GM18505 (cell line): Measurements from ENCODE around the gene IL23R.
A peak's percentile ranks its signal among the peaks of the same experiment; 100 is the strongest.

Experiments
- ATAC-seq: cut with Tn5 transposase; IDR thresholded peaks from one replicate; pipeline ENCODE4 v1.9.1; 2021; ENCODE audit not compliant: unreplicated experiment
- POLR2A ChIP-seq: IDR thresholded peaks from 4 replicates; pipeline ENCODE4 v1.6.1; 2011; ENCODE audit warnings: borderline replicate concordance; ENCODE audit not compliant: insufficient read depth, insufficient read length; ENCODE audit errors: extremely low read depth

The IL23R gene

GRCh38 chr1:67214420-67215174, 48.3 kb downstream of the IL23R start:
- peak; percentile 61 for ATAC-seq
- no peak for TF ChIP-seq POLR2A

DNA sequence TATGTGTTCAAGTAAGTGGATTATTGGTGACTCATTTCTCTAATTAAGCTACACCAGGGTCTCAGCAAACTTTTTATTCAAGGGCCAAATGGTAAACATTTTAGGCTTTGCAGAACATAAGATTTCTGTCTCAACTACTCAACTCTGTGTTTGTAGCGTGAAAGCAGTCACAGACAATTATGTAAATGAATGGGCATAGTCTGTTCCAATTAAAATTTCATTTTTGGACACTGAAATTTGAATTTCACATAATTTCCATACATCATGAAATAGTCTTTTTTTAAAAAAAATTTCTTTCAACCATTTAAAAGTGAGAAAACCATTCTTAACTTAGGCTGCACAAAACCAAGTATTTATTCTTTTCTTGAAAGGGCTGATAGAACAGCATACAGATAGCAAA, 50.1 kb downstream of the IL23R start:
- ATAC-seq = no peak
- no peak for TF ChIP-seq POLR2A

DNA sequence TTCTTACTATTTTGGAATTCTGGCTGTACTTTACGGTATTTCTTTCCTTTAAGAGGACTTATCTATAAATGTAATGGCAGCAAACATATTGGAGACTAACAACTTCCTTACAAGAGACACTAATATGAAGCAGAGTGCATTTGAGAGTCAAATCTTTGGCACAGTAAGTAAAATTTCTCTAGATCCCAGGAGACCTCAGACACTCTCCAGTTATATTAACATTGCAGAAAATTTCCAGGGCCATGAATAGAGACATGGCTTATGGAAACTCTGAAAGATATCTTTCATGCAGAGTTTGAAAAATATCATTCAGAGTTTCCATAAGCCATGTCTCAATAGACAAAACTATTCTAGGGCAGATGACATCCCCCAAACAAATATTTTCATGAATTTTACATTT, 51.2 kb downstream of the IL23R start:
- ATAC-seq = no peak
- TF ChIP-seq POLR2A = no peak

DNA sequence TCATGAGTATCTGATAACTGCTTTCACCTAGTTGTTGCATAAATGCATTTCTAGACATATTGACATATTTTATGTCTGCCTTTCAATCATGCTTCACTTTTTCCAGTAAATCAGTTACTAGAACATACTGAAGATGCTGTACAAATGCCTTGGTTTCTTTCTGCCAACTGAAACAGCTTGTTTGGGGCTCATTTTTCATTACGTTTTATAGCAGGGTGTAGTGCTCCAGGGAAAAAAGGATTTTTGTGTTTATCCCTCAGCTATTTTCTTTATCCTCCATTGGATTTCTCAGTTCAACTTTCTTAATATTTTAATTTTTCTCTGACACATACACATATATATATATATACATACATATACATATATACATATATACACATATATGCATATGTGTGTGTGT, 51.7 kb downstream of the IL23R start:
- no peak for ATAC-seq
- no peak for TF ChIP-seq POLR2A

GRCh38 chr1:67224856-67225255, 58.6 kb downstream of the IL23R start:
- ATAC-seq = no peak
- TF ChIP-seq POLR2A = no peak

DNA sequence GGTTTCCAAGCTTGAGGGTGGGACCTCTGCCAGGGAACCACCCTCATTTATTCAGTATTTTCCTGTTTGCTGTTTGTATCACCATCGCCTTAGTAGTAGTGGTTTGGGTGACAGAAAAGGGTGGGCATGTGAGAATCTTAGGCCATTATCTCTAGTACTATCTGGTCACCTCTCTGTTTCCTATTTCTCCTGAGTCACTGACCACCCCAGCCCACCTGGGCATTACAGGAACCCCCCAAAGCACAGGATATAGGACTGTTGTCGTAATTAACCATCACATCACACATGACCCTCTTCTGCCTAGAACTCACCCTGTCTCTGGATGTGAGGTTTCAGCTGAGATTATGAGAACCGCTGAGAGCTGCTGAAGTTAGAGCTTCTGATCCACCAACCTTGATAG, 60.4 kb downstream of the IL23R start:
- ATAC-seq = no peak
- TF ChIP-seq POLR2A = no peak

GRCh38 chr1:67227196-67227595, 60.9 kb downstream of the IL23R start:
- ATAC-seq = no peak
- no peak for TF ChIP-seq POLR2A

- TF ChIP-seq POLR2A = no peak
These were observed 62.5 kb downstream of the IL23R start for GRCh38 chr1:67228791-67229190.

DNA sequence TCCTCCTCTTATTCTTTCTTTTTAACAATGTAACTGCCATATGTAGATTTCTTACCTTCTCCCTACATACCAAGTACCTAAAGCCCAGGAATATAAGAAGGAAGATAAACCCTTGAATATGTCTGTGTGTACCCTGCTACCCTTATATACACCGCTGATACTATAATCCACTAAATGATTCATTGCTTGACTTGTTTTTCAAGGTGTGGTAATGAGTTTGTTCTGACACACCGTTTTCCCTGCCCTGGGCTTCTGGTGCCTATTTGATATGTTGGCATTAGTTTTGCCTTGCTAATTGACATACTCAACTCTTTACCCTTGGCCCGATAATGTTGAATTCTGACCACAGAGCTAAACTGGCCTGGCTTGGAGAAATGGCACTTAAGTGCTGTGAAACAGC, 64.3 kb downstream of the IL23R start:
- no peak for TF ChIP-seq POLR2A
- ATAC-seq = no peak

More at GRCh38 chr1:67228791-67229190, 62.5 kb downstream of the IL23R start:
- no peak for ATAC-seq

GRCh38 chr1:67236277-67236676, 70.0 kb downstream of the IL23R start:
- ATAC-seq = no peak
- TF ChIP-seq POLR2A = no peak

- no peak for ATAC-seq
- TF ChIP-seq POLR2A = no peak
These were observed 73.5 kb downstream of the IL23R start for GRCh38 chr1:67239738-67240137.

GRCh38 chr1:67241200-67241746, 75.0 kb downstream of the IL23R start:
- TF ChIP-seq POLR2A = no peak
- ATAC-seq = no peak

DNA sequence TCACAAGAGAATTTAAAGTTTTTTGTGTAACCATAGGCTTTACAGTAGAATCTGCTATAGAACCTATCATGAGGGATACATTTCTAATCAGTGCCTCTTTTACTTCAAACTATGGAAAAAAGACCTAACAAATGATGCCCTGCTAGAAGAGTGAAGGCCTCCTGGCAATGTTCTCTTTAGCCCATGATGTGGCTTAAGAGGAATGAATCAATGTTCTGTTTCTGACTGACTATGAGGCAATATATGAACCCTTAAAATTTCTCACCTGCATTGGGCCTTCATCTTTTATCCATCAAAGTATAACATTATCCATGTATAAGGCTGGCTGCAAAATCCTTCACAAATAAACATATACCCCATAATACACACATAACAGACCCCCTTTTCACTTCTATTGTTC, 75.8 kb downstream of the IL23R start:
- ATAC-seq = no peak
- no peak for TF ChIP-seq POLR2A

GRCh38 chr1:67250051-67250653, 83.9 kb downstream of the IL23R start:
- TF ChIP-seq POLR2A = no peak
- no peak for ATAC-seq

GRCh38 chr1:67256291-67257172, 90.3 kb downstream of the IL23R start:
- TF ChIP-seq POLR2A = no peak
- ATAC-seq = no peak
